ENCODE data around the gene SPAG6.
"Not testable (repeated sequence)": the region's sequence is repeated elsewhere in the genome, so short reads cannot be mapped to it uniquely, and the experiment has no call there.

Gene SPAG6

DNA sequence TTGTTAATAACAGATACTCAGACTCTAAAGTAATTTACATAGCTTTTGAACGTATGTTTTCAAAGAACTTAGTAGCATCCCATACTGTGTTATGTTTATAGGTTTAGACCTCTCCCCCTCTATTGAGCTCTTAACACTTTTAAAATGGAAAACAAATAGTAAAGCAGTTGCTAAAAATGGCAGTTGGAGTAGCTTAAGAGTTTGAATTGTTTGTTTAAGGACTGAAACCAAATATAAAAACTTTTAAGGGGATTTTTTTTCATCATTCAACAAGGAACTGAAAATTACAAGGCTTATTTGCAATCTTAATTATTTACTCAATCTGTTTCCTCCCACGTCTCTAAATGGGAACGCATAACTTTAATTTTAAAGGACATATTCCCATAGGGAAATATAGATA, 1.6 kb upstream of the SPAG6 start:
- FAIRE-seq = no peak

GRCh38 chr10:22344249-22344648, 1.0 kb upstream of the SPAG6 start:
- FAIRE-seq = no peak

GRCh38 chr10:22344781-22345300, 455 bp upstream of the SPAG6 start:
- no peak for FAIRE-seq

DNA sequence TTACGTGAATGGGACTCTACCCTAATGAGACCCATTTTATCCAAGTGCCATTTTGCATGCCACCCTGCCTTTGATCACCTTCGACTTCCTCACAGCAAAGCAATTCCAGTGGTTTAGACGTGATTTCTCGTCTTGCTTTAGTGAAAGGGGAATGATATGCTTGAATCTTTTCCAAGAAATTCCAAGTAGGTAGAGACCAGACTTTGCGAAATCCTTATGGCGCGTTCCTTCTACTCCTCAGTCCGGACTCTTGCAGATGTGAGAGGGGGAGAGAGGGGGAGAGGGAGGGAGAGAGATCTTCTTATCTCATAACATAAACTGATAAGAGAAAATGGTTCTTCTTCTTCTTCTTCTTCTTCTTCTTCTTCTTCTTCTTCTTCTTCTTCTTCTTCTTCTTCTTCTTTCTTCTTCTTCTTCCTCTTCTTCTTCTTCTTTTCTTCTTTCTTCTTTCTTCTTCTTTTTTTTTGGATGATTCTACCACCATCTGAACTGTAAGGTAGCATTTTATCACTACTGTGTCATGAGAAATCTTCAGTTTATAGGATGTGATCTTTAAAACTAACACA, 883 bp downstream of the SPAG6 start:
- no peak for FAIRE-seq

DNA sequence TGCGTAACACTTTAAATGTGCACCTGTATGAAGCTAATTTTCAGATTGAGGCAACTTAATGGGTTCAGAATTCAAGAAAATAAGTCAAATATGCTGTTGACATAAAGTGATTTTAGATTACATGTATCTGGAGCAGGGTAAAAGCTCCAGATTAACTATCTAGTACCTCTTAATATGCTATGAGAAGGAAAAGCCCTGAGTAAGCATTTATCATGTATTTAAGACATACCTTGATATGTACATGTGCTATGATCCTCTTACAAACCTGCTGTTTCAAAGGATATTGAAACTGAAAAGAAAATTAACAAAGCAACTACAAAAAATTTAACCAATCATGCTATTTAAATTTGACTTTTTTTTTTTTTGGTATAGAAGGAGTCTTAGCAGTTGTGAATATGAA, 4.5 kb downstream of the SPAG6 start:
- FAIRE-seq = no peak

DNA sequence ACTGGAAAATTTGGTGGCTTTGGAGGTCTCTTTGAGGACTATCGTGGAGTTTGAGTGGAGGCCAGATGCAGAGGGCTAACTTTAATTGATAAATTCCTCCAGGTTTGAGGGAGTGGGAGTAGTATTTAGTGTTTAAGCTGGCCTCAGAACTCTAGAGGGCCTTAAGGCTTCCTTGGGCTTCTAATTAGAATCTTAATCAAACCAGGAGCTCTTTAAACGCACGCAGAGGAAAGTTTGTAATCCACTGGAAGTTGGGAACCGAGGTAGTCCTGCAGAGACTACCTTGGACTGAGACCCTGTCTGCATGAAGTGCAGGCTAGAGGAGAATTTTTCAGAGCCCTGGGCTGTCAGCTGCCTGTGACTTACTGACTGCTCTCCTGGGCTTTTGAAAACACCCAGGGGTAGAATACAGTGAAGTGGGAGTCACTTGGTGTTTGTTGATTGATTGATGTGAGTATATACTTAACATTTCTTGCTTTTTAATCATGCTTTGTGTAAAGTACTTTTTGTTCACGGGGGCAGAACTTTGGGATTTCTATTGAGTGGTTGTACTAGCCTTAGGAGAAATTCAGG, 5.9 kb downstream of the SPAG6 start:
- FAIRE-seq = peak; percentile 100

- no peak for FAIRE-seq
Observed at GRCh38 chr10:22356324-22356873, 11.1 kb downstream of the SPAG6 start.

DNA sequence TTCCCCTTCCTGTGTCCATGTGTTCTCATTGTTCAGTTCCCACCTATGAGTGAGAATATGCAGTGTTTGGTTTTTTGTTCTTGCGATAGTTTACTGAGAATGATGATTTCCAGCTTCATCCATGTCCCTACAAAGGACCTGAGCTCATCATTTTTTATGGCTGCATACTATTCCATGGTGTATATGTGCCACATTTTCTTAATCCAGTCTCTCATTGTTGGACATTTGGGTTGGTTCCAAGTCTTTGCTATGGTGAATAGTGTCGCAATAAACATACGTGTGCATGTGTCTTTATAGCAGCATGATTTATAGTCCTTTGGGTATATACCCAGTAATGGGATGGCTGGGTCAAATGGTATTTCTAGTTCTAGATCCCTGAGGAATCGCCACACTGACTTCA, 12.5 kb downstream of the SPAG6 start:
- not testable (repeated sequence) for FAIRE-seq

DNA sequence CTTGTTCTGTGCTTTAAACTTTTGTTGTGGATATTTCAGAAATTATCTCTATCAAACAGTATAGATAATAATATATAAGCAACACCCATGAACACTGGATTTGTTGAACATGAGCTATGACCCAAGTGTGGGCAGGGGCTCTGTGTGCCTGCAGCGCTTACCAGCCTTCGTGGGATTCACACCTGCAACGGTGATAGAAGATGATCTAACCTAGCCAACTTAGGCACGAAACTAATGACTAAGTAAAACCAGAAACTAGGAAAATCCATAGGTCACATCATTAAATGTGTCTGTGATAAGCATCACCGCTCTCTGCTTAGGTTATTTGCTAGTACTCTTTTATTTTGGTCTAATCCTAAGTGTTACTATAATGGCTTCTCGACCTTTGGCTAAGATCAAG, 18.0 kb downstream of the SPAG6 start:
- FAIRE-seq = no peak

DNA sequence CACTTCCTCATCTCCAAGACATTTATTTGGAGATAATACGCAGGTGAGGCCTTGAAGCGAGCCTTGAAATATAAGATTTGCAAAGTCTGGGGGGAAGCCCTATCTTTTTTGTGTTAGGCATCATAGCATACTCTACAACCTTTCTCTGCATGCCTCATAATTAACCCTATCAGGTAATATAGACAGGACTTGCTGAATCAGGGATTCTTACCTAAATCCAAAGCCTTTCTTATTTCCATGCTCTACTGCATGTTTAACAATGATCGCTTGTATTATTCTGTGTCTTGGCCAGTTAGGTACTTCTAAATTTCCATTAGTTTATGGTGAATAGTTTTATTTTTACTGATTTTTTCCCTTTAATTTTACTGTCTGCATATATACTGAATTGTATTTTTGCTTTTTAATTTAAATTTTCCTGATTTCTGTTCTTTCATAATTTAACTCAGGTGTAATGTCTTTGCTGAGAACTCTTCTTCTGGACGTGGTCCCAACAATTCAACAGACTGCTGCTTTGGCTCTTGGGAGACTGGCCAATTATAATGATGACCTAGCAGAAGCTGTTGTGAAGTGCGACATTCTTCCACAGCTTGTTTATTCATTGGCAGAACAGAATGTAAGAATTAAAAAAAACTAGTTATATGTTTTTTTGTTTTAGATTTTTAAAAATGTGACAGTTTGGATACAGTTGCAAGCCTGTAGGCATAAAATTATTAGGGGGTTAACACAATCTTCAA, 19.3 kb downstream of the SPAG6 start:
- FAIRE-seq = no peak

- no peak for FAIRE-seq
Observed at GRCh38 chr10:22365233-22365632, 19.9 kb downstream of the SPAG6 start.

GRCh38 chr10:22365644-22366434, 20.5 kb downstream of the SPAG6 start:
- no peak for FAIRE-seq

GRCh38 chr10:22366435-22366703, 21.1 kb downstream of the SPAG6 start:
- no peak for FAIRE-seq

DNA sequence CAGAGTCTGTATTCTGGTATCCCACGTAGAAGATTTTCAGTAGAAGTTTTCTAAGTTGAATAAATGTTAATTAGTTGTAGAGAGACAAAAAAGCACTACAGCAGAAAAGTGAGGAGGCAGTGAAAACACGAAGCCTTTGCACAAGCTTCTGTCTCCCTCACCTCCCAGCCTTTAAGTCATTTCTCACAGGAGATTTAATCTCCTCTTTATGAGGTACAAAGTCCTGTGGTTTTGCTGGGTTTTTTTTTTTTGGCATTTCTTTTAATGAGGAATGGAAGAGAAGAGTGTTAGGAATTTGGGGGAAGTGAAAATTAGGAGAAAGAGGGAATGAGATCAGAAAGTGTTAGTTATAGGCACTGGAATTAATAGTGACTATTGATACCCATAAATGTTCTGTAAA, 21.5 kb downstream of the SPAG6 start:
- FAIRE-seq = no peak

- FAIRE-seq = no peak
Observed at GRCh38 chr10:22367471-22367870, 22.2 kb downstream of the SPAG6 start.

DNA sequence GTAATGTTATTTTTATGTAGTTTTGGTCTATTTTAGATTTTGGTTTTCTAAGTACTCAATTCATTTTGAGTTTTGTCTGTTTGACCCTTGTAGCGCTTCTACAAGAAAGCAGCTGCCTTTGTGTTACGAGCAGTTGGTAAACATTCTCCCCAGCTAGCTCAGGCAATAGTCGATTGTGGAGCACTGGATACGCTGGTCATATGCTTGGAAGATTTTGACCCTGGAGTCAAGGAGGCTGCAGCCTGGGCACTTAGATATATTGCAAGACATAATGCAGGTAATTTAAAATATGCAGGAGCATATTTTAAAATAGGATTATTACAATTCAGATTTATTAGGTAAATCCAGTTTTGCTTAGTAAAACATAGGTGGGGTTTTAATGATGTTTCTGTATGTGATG, 23.1 kb downstream of the SPAG6 start:
- no peak for FAIRE-seq

- peak; percentile 100 for FAIRE-seq
Observed at GRCh38 chr10:22368981-22369380, 23.7 kb downstream of the SPAG6 start.

DNA sequence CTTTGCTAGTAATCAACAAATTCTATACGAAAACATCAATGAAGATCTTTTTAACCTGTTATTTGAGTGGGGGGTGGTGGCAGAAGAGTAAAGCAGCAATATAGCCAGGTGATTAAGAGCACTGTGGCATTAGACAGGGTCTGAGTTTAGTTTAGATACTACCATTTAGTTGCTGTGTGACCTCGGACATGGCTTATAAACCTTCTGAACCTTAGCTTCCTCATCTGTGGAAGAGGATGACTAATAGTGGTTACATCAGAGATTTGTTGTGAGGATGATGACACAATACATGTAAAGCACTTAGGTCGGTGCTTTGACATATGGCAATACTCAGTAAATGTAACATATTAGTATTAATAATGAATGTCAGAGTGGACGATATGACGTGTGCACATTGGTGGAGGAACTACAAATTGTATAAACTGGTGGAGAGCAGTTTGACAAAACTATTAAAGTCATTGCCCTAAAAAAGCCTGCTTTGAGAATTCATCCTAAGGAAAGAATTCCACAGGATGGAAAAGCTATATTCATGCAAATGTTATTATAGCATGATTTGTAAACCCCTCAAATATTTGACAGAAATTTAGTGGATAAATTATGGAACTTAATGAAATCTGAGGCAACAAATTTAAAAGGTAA, 24.3 kb downstream of the SPAG6 start:
- no peak for FAIRE-seq

GRCh38 chr10:22370320-22370719, 25.0 kb downstream of the SPAG6 start:
- FAIRE-seq = no peak

GRCh38 chr10:22372298-22372697, 27.0 kb downstream of the SPAG6 start:
- no peak for FAIRE-seq

GRCh38 chr10:22372917-22373316, 27.6 kb downstream of the SPAG6 start:
- FAIRE-seq = no peak

GRCh38 chr10:22374489-22375126, 29.3 kb downstream of the SPAG6 start:
- peak; percentile 66 for FAIRE-seq
